ENCODE results near the gene SPDL1. TPM values are rescaled to one million over a fixed set of nuclear protein-coding genes. Genes with fewer than 3 reads are reported as not detected.
A peak's percentile ranks its signal among the peaks of the same experiment; 100 is the strongest.

SPDL1 gene, protein sequence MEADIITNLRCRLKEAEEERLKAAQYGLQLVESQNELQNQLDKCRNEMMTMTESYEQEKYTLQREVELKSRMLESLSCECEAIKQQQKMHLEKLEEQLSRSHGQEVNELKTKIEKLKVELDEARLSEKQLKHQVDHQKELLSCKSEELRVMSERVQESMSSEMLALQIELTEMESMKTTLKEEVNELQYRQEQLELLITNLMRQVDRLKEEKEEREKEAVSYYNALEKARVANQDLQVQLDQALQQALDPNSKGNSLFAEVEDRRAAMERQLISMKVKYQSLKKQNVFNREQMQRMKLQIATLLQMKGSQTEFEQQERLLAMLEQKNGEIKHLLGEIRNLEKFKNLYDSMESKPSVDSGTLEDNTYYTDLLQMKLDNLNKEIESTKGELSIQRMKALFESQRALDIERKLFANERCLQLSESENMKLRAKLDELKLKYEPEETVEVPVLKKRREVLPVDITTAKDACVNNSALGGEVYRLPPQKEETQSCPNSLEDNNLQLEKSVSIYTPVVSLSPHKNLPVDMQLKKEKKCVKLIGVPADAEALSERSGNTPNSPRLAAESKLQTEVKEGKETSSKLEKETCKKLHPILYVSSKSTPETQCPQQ
- total RNA-seq (2014; rRNA removed; shearing (Covaris generic)) (123 and 215 TPM in 2 replicates), polyA plus RNA-seq (2016; fragmentation: Nextera tagmentation; extraction: Ambion mirVana) (177 TPM in 2 replicates)

DNA sequence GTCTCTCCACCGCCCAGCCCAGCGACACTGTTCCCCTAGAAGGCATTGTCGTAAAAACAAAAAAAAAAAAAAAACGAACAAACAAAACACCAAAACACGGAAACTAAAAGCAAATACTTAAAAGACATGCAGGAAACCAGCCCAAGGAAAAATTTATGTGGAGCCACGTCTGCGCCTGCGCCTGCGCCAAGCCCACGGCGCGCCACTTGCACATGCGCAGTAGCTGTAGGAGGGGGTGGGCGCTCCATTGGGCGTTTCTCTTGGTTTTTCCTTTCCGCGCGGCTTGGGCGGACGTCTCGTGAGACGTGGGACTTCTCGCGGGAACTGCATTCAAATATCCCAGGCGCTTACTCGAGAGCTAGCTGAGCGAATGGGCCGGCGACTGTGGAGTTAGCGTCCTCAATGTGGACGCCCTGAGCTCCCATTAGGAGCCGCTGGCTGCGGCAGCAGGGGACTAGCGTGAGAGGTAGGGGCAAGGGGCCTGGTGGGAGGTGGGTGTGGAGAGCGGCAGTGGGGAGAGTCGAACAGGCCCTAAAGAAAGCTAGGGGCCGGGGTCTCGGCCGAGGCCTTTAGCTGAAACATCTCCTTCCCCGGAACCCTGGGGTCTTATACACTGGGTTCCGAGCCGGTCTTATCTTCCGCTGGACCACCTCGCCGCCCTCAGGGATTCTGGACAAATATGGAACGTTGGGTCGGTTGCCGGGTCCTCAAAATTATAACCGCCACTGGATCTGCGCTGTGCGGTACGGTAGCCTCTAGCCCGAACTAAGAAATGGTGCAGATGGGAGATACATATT lies at the start of gene SPDL1:
Gene SPDL1 (plus strand): TSS at position 350 of the 797 bp plus-strand sequence. CDS start 4,644 bp downstream, outside the sequence.
- Histone ChIP-seq H2AFZ (peak within 1 kb of the TSS; percentile 91), H3K4me2 (ENCODE audit: unreplicated experiment) (peak within 1 kb of the TSS; percentile 99), H3K27ac (peak within 1 kb of the TSS; percentile 83), H3K9me2 (ENCODE audit: insufficient read depth) (no peaks in the 10 kb centered on the region), H3K9me3 (ENCODE audit: low read depth) (no peaks in the 10 kb centered on the region), H4K20me1 (ENCODE audit: insufficient read depth) (no peaks in the 10 kb centered on the region), H3K79me2 (ENCODE audit: insufficient read depth) (peaks cover 51% of the 10 kb centered on the region), H3F3A (ENCODE audit: insufficient read depth) (peaks cover 60% of the 10 kb centered on the region), H3K27me3 (replicated peaks; ENCODE audit: insufficient read depth) (no peaks in the 10 kb centered on the region), H3K4me1 (ENCODE audit: insufficient read depth) (peaks cover 49% of the 10 kb centered on the region), H3K9ac (peak within 1 kb of the TSS; percentile 90), H3K36me3 (ENCODE audit: low read depth) (peaks cover 10% of the 10 kb centered on the region), H3K4me3 (peak within 1 kb of the TSS; percentile 99)
- 1 to 2% methylated on average over 50 to 52 of the region's 53 CpGs for WGBS, 2 experiments (ENCODE audit: low coverage in 1 of 2, low lambda C conversion rate in 2 of 2, missing lambda C conversion rate in 2 of 2)
- in situ Hi-C loops (cut with MboI), result no loop called here
- DNase-seq, result peak; percentile 98
- TF ChIP-seq EZH2phosphoT487 (IDR thresholded peaks at IDR 0.05; ENCODE audit: insufficient read depth, low read depth), result no peak
- TF ChIP-seq EZH2 (IDR thresholded peaks at IDR 0.05; ENCODE audit: insufficient read depth, poor library complexity, severe bottlenecking), result no peak

DNA sequence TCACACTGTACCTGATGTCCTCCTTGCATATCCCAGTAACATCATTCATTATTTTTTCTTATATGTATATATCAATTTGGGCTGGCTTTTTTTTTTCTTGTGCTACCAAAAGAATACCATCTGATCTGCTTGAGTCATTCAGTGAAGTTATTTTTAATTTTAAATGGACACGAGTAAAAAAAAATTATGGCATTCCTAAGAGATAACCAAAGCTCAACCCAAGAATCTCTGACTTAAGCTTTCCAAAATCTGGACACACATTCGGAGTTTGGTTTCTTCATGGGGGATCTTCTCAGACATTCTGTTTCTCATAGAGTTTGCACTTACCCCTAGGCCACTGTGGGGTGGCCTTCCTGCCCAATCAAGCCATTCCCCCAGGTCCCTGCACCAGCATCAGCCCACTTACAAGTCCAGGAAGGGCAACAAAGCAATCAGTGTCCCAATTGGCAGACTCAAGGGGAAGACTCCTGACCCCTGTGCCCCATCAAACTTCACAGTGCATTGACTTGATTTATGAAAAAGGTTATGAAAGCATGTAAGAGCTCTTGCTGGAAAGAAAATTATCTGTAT lies 49.2 kb upstream of the SPDL1 start:
- WGBS, 2 experiments (ENCODE audit: low coverage in 1 of 2, low lambda C conversion rate in 2 of 2, missing lambda C conversion rate in 2 of 2), result 12 to 16% methylated on average over 2 of the region's 2 CpGs
- no peak for TF ChIP-seq EZH2 (IDR thresholded peaks at IDR 0.05; ENCODE audit: insufficient read depth, poor library complexity, severe bottlenecking)
- TF ChIP-seq EZH2phosphoT487 (IDR thresholded peaks at IDR 0.05; ENCODE audit: insufficient read depth, low read depth), result no peak

DNA sequence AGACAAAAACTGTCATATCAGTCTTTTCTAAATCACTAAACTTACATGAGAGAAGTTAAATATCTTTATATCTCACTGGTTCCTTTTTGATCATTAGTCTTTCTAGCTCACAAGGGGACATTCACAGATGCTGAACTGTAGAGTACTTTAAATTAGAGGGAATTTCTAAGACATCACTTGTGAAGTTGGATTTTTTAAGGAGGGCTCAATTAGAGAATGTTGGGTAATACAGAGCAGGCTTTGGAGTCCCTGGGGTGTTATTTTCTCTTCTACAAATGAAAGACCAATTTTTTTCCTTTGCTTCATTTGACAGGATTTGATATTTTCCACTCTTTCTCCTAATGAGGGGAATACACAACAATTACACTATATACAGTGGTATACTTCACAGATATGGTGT lies 48.6 kb upstream of the SPDL1 start:
- H3F3A ChIP-seq (ENCODE audit: insufficient read depth), result no peaks in the 10 kb centered on the region
- 0 out of 2 replicates have a peak, but pooled peaks cover 4% of the 10 kb centered on the region for H3K4me1 ChIP-seq (ENCODE audit: insufficient read depth)
- H3K27ac ChIP-seq, result no peak overlapping the region
- in situ Hi-C loops (cut with MboI), result no loop called here
- H3K4me3 ChIP-seq, result no peak overlapping the region
- H3K9me3 ChIP-seq (ENCODE audit: low read depth), result no peaks in the 10 kb centered on the region
- H2AFZ ChIP-seq, result no peak overlapping the region
- no peaks in the 10 kb centered on the region for H4K20me1 ChIP-seq (ENCODE audit: insufficient read depth)
- no peaks in the 10 kb centered on the region for H3K79me2 ChIP-seq (ENCODE audit: insufficient read depth)
- no peak overlapping the region for H3K9ac ChIP-seq
- no peaks in the 10 kb centered on the region for H3K36me3 ChIP-seq (ENCODE audit: low read depth)
- no peak for DNase-seq
- no peak overlapping the region for H3K4me2 ChIP-seq (ENCODE audit: unreplicated experiment)
- TF ChIP-seq EZH2 (IDR thresholded peaks at IDR 0.05; ENCODE audit: insufficient read depth, poor library complexity, severe bottlenecking), result no peak
- no peak for TF ChIP-seq EZH2phosphoT487 (IDR thresholded peaks at IDR 0.05; ENCODE audit: insufficient read depth, low read depth)
- no peaks in the 10 kb centered on the region for H3K27me3 ChIP-seq (replicated peaks; ENCODE audit: insufficient read depth)
- no peaks in the 10 kb centered on the region for H3K9me2 ChIP-seq (ENCODE audit: insufficient read depth)

More for the DNA sequence above, 49.2 kb upstream of the SPDL1 start:
- Histone ChIP-seq H3K9ac (no peak overlapping the region), H3K9me2 (ENCODE audit: insufficient read depth) (no peaks in the 10 kb centered on the region), H3K4me1 (ENCODE audit: insufficient read depth) (0 out of 2 replicates have a peak, but pooled peaks cover 4% of the 10 kb centered on the region), H3K9me3 (ENCODE audit: low read depth) (no peaks in the 10 kb centered on the region), H3K4me3 (no peak overlapping the region), H3K79me2 (ENCODE audit: insufficient read depth) (no peaks in the 10 kb centered on the region), H3K27me3 (replicated peaks; ENCODE audit: insufficient read depth) (no peaks in the 10 kb centered on the region), H3K36me3 (ENCODE audit: low read depth) (no peaks in the 10 kb centered on the region), H4K20me1 (ENCODE audit: insufficient read depth) (no peaks in the 10 kb centered on the region), H3K27ac (no peak overlapping the region), H2AFZ (no peak overlapping the region), H3K4me2 (ENCODE audit: unreplicated experiment) (no peak overlapping the region), H3F3A (ENCODE audit: insufficient read depth) (no peaks in the 10 kb centered on the region)
- in situ Hi-C loops (cut with MboI), result no loop called here
- peak; percentile 50 for DNase-seq

DNA sequence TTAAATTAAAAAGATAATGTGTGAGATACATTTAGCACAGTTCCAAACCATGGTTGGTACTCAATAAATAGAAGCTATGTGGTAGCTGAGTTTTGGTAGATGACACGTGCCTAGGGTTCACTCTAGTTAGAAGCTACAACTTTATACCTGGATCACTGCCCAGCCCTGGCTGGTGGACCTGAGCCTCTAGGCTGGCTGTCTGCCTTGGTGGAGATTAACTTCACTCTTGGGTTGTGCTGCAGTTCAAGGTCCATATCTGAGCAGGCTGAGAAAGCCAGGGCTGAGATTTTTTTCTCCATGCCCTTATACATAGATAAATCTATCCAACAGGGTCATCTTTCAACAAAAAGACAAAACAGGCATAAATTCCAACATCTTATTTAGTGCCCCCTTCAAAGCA lies 44.6 kb upstream of the SPDL1 start:
- Histone ChIP-seq H3K9me2 (ENCODE audit: insufficient read depth) (no peaks in the 10 kb centered on the region), H3K4me2 (ENCODE audit: unreplicated experiment) (no peak overlapping the region), H4K20me1 (ENCODE audit: insufficient read depth) (no peaks in the 10 kb centered on the region), H3K27ac (no peak overlapping the region), H3F3A (ENCODE audit: insufficient read depth) (no peaks in the 10 kb centered on the region; the same call in 1 of the 2 replicates), H3K27me3 (replicated peaks; ENCODE audit: insufficient read depth) (no peaks in the 10 kb centered on the region), H3K9ac (no peak overlapping the region), H3K36me3 (ENCODE audit: low read depth) (no peaks in the 10 kb centered on the region), H2AFZ (no peak overlapping the region), H3K79me2 (ENCODE audit: insufficient read depth) (no peaks in the 10 kb centered on the region), H3K4me3 (no peak overlapping the region), H3K9me3 (ENCODE audit: low read depth) (no peaks in the 10 kb centered on the region), H3K4me1 (ENCODE audit: insufficient read depth) (peaks cover 11% of the 10 kb centered on the region)
- WGBS, 2 experiments (ENCODE audit: low coverage in 1 of 2, low lambda C conversion rate in 2 of 2, missing lambda C conversion rate in 2 of 2), result 58 to 69% methylated on average over 1 of the region's 1 CpG
- in situ Hi-C loops (cut with MboI), result no loop called here
- no peak for DNase-seq
- TF ChIP-seq EZH2phosphoT487 (IDR thresholded peaks at IDR 0.05; ENCODE audit: insufficient read depth, low read depth), result no peak
- no peak for TF ChIP-seq EZH2 (IDR thresholded peaks at IDR 0.05; ENCODE audit: insufficient read depth, poor library complexity, severe bottlenecking)
